NCI-H774 (cell line): ENCODE measurements around the gene ANXA10.
"Not testable (repeated sequence)": the region's sequence is repeated elsewhere in the genome, so short reads cannot be mapped to it uniquely, and the experiment has no call there.

Experiments
- DNase-seq: peaks from one replicate; lab custom pipeline; 2025; lab: John Stamatoyannopoulos, UW

The ANXA10 gene

DNA sequence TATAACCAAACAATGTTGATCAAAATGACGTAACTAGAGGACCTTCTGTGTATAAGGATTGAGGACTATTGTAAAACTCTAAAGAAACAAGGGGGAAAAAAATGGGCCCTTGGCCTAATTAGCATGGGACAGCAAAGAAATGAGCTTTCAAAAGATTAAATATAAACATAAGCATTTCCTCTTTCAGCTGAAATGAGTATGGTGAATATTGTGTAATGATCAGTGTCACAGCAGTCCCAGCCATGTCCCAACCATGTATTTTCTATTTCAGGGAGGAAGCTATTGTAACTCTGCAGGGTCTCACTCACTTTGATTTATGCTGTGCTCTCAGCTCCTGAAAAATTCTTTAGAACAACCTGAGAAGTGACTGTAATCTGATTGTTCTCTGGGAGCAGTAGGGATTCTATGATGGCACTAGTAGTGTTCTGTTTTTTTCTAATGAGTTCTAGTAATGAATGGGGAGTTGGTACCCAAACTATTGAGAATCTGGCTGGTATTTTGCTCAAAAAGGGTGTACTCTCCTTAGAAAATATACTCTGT, 25.8 kb downstream of the ANXA10 start:
- DNase-seq = no peak

DNA sequence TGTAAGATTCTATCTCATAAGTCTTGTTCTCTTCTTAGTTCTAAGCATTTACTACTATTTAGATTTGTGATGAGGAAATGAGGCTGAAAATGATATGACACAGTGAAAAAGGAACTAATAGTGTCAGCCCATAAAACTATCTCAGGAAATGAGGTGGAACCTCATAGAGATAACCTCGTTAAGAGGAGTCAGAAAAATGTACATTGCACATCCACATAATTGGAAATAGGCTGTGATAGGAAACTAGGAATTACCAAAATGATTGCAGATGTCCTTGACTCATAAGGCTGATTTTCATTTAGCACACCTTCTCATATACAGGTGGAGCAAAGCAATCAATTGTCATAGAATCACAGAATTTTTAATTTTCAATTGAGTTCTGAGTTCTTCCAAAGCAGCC, 26.8 kb downstream of the ANXA10 start:
- DNase-seq = no peak

DNA sequence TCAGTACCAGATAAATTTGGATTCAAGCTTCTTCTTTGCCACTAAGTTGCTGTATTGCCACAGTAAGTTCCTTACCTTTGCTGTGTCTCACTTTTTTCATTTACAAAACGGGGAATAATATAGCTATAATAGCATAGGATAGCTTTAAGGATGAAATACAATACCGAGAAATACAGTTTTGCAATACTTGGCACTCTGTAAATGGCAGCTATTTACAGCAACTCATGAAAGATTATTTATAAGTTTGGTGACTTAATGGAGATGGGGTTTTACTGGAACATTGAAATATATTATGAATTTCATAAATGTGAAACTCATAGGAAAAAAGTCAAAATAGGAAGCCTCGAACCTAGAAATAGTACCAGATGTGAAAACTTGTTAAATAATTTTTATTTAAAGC, 27.6 kb downstream of the ANXA10 start:
- no peak for DNase-seq

DNA sequence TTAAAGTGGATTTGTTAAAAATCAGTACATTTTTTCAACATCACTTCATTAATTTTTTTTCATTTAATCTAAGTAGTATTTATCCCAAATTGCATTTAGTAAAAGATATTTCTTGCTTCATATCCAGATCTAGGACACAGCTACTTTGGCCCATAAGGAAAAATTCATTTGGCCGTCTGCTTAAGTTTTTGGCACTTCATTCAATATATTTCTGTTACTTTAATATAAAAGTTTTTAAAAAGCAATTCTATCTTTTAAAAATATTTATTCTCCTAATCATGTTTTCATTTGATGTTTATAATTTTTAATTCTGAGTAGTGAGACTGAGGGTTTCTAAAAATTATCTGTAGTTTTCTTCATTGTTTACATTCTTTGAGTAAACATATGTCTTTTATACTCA, 28.5 kb downstream of the ANXA10 start:
- no peak for DNase-seq

DNA sequence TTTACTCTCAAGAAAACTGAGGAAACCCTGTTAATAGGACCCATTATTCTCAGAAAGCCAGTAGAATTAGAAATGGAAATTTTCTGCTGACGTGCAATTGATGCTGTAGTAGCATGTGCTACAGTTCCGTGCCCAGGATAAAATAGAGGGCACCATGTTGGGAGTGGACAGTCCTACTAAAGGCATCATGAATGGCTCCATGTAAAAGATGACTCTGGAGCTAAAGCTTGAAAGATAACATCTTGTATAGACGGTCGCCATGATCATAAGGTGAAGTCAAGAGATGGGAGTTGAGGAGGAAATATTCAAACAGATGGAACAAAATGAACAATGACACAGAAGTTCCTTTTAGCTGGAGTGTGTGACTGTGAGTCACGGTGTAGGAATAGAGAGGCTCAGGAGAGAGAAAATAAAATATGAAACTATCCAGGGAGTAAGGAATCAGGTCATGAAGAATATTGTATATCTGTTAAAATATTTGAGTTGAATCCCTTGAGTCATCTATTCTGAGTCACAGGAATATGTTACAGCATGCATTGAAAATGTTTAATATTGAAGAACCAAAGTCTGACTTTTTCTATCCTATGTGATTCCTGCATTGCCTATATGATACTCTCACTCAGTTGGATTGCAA, 31.8 kb downstream of the ANXA10 start:
- no peak for DNase-seq

DNA sequence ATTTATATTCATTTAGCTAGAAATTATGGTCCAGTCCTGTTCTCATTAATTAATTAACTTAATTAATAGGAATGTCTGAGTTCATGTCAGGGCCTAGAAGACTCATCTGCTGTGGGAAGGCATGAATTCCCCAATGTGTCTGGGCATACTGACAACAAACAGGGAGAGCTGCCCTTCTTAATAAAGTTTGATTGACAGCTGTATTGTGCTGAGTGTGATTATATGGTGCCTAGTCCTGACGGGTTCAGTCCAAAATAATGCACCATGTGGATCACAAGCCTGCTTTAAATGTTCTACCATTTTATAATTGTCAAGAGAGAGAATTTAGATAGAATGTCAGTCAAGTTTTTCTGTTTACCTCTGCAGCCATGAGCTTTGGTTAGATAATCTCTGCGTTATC, 34.6 kb downstream of the ANXA10 start:
- no peak for DNase-seq

DNA sequence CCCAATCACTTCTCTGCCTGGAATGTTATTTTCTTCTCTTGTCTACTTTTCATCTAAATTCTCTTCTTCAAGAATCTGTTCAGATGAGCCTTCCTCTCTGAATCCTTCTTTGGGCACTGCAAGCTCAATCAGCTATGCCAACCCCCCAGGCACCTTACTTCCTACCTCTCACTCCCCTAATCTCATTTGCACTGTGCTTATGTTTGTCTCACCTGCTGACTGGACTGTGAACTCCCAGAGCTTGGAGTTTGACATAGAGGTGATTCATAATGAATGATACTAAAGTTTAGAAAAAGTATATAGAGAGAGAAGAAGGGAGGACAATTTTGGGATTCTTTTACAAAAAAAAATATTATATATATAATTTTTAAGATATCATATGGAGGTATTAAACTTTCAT, 36.3 kb downstream of the ANXA10 start:
- DNase-seq = no peak

DNA sequence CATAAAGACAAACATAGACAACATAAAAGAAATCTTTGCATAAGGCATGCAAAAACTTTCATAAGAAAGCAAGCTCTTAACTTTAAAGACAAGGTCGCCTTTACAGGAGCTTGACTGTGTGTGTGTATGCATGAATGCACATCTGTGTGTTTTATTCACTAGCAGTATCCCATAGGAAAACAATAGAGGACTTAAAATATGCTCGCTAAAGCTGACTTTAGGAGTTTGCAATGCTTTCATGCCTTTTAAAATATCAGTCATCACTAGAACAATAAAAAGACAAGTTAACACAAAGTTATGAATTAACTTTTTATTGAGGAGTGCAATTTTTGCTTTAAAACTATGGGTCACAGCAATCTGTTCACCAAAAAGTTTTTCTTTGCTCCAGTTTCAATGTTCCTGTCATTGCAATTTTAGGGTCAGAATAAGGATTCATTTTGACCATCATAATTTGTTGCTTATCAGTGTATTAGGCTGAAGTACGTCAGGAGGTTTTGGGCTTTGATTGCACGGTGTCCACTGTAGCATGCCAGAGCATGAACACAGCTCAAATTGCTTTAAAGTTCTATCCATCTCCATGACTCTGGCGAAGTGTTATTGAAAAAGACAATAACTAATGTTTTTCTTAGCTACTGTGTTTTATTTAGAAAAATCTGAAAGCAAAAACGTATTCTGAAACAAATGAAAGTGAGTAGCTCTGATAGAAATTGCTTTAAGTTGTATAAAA, 36.9 kb downstream of the ANXA10 start:
- DNase-seq = no peak

DNA sequence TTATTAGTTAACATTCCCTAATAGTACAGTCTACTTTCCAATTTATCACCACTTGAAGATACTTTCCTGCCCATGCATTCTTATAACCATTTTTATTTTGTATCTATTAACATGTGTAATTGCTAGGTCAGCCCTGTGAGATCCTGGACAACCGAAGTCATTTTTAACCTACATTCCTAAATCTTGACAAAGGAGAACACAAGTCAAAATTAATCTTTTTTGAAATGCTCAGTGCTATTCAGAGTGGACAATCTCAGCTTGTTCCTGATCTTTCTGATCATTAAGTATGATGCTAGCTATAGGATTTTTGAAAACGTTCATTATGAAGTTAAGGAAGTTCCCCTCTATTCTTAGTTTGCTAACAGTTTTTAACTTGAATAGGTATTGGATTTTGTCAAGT, 37.5 kb downstream of the ANXA10 start:
- DNase-seq = no peak

DNA sequence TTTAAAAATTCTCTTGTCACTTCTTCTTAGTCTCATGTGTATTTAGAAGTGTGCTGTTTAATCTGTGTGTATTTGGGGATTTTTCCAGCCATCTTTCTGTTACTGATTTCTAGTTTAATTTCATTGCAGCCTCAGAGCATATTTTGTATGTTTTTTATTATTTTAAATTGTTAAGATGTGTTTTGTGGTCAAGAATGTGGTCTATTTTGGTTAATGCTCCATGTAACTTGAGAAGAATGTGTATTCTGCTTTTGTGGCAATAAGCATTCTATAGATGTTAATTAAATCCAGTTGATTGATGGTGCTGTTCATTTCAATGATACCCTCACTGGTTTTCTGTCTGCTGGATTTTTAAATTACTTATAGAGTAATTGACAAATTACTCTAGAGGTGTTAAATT, 38.9 kb downstream of the ANXA10 start:
- DNase-seq = no peak

DNA sequence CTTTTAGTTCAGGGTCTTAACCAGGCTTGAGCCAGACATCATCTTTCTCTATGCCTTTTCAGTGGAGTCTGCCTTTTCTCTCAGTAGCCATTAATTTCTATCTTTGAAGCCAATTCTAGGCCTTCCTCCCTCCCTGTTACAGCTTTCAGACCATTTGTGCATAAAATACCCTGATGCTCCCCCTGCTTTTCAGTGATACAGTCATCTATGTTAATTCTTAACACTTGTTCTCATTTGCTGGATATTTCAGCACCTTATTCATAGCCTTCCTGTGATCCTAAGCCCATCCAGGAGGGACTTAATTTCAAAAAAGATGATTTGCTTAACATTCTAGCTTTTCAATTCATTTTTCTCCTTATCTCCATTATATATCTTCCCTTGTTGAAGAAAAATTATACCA, 42.3 kb downstream of the ANXA10 start:
- no peak for DNase-seq

DNA sequence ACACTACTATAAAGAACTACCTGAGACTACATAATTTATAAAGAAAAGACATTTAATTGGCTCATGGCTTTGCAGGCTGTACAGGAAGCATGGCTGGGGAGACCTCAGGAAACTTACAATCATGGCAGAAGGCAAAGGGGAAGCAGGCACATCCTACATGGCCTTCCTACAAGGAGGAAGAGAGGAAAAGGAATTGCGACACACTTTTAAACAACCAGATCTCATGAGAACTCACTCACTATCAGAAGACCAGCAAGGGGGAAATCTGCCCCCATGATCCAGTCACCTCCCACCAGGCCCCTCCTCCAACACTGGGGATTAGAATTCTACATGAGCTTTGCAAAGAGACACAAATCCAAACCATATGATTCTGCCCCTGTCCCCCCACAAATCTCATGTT, 43.5 kb downstream of the ANXA10 start:
- DNase-seq = not testable (repeated sequence)

DNA sequence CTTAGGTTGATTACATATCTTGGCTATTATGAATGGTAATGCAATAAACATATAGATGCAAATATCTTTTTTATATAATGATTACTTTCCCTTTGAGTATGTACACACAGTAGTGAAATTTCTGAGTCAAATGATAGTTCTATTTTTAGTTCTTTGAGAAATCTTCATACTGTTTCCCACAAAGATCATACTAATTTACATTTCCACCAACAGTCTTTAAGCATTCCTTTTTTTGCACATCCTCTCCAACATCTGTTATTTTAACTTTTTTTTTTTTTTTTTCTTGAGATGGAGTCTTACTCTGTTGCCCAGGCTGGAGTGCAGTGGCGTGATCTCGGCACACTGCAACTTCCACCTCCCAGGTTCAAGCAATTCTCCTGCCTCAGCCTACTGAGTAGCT, 45.4 kb downstream of the ANXA10 start:
- not testable (repeated sequence) for DNase-seq

DNA sequence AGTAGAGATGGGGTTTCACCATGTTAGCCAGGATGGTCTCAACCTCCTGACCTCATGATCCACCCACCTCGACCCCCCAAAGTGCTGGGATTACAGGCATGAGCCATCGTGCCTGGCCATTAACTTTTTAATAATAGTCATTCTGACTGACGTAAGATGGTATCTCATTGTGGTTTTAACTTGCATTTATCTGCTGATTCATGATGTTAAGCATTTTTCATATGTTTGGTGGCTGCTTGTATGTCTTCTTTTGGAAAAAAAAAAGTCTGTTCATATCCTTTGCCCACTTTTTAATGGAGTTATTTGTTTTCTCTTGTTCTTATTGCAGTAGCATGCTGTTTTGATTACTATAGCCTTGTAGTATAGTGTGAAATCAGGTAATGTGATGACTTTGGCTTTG, 45.8 kb downstream of the ANXA10 start:
- DNase-seq = no peak

DNA sequence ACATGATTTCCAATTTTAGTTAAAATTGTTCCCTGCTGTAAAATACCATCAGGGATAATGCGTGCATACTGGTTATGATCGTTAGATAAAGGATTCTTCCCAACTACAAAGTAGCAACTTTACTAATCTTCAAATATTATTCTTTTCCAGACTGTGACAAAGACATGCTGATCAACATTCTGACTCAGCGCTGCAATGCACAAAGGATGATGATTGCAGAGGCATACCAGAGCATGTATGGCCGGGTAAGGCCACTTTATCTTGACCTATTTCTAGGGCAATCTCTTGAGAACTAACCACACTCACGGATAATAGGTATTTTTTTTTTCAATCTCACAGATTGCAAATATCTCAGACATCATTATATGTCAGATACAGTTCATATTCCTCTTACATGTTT, 47.0 kb downstream of the ANXA10 start:
- DNase-seq = no peak

DNA sequence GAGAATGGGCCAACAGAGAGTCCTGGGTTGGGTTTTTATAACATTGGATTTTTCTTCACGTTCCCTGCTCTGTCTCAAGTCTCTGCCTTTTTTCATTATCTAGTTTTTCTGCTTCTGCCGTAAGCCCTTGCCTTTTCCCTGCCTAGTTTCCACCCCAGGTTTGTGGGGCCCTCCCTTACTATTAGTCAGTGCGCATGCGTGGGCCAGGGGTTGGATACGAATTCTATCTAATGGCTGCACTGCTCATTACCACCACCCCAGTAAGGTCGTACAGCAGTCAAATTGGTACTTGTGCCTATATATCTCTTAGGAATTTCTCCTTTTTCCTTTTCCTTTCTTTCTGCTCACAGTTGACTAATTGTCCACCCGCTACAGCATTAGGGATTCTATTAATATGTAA, 49.4 kb downstream of the ANXA10 start:
- no peak for DNase-seq

DNA sequence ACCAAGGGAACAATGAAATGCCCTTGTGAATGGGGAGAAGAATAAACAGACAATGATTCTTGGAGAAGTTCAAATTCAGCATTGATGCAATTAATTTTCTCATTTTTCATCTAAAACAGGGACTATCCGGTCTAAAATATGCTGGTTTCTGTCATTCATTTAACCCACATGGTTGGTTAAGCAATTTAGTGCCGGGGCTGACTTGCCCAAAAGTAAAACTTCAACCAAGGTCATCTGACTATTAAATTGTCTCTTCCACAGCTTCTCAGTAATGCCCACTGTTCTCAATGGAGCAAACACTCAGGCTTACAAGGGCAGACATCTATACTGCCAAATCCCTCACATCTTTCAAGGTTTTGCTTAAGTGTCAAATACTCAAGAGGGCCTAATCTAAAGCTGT, 51.3 kb downstream of the ANXA10 start:
- no peak for DNase-seq

DNA sequence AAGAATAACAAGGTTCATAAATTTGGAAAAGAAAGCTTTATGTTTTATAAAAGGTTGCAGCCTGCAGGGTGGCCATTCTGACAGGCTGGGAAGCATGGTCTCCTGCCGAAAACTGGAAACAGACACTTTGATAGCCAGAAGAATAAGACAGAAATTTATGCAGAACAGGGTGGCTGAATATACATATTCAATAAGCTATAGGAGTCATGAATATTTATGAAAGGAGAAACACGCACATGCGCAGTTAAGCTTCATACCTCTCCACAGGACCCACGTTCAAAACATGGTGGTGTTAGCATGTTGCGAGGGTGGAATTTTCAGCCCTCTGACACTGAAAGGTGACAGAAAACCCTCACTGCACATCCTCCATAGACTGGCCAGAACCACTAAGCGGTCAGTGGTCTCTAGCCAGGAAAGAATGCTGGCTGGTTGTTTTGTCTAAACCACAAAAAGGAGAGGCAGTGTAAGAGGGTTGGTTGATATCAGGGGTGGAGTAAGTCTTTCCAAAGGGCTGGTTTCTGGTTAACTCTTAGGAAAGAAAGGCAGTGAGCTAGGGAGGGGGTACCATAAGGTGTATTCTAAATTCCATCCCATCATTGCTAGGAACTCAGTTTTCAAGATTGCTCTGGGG, 58.2 kb downstream of the ANXA10 start:
- no peak for DNase-seq

DNA sequence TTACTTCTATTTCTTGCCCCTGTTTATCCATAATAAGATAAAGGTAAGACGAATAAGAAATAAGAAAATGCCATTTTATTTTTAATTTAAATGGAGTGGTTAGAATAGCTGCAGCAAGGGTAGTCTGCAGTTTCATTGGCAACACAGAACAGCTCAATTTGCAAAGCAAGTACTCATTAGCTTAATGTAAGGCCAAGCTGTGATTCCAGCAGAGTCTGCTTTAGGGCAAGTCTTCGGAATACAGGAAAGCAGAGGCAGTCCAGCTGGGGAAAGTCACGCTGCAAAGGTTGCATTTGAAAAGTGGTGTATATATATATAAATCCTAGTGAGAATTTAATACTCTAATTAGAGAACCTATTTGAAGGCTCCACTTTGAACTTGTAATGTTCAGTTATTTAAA, 59.0 kb downstream of the ANXA10 start:
- no peak for DNase-seq

DNA sequence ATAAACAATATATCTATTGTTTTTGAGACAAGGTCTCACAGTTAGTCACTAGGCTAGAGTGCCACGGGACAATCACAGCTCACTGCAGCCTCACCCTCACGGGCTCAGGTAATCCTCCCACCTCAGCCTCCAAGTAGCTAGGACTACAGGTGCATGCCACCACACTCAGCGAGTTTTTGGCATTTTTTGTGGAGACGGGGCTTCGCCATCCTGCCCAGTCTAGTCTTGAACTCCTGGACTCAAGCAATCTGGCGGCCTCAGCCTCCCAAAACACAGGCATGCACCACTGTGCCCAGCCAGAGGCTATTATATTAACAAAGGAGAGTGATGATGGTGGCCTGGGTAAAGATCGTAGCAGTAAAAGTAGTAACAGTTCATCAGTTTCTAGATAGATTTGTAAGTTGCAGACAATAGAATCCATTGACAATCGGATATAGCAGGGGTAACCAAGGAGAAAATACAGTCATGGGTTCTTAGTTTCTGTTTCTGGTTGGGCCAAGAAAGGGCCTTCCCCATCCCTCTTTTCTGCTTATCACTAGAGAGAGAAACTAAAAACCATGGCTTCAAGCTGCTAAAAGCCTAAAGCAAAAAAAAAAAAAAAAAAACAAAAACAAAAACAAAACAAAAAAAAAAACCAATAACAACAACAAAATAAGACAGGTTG, 60.6 kb downstream of the ANXA10 start:
- no peak for DNase-seq

DNA sequence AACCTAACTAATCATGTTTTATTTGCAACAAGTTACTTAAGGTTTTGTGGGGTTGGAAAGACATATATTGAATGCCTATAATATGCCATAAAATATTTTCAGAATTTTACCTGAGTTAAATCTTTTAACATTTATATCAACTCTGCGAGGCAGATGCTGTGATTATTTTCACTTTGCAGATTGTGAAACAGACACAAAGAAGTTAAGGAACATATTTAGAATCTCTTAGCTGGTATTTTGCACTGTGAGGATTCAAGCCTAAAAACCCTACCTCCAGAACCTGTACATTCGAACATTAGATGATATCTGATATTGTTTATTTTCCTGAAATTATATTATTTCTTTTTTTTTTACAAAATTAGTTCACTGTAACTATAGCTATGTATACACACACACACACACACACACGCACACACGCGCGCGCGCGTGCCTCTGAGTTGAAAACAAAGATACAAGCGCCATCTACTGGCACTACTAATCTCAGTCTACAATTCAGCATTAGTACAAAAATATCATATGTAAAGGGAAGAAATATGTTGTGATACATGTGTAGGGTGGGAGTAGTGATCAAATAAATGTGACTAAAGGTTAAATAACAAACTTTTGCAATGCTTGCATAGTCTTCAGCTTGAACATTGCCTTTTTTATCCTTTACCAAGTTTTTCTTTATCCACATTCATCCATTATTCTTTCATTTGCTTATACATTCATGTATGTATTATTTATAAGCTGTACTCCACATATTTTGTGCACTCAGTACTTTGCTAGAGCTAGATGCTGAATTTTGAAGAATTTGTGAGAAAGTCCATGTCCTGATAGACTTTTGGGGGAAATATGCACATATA, 61.5 kb downstream of the ANXA10 start:
- peak; percentile 27 for DNase-seq
